Stomach smooth muscle (tissue), 2 donors: ENCODE data around the gene RIN3.

Experiments
- H3K27ac ChIP-seq: one replicate; pipeline ENCODE4 v1.7.0; 2013; ENCODE audit warnings: mild to moderate bottlenecking, low read length, inconsistent platforms
- H3K27me3 ChIP-seq, 2 donors: one replicate each; pipeline ENCODE4 v1.7.0; 2013; ENCODE audit warnings: low read length in 2 of 2; ENCODE audit not compliant: insufficient read depth in 2 of 2, control insufficient read depth in 1 of 2
- H3K36me3 ChIP-seq, 2 donors: one replicate each; pipeline ENCODE4 v1.7.0; 2013; ENCODE audit warnings: low read length in 2 of 2; ENCODE audit not compliant: control insufficient read depth in 2 of 2, insufficient read depth in 2 of 2
- H3K4me1 ChIP-seq: one replicate; pipeline ENCODE4 v1.7.0; 2013; ENCODE audit warnings: low read length; ENCODE audit not compliant: control insufficient read depth, insufficient read depth
- H3K4me3 ChIP-seq, 2 donors: one replicate each; pipeline ENCODE4 v1.7.0; 2013; ENCODE audit warnings: low read length in 2 of 2
- H3K9ac ChIP-seq, 2 donors: one replicate each; pipeline ENCODE4 v1.7.0; 2013; ENCODE audit warnings: low read length in 2 of 2, mild to moderate bottlenecking in 1 of 2
- H3K9me3 ChIP-seq, 2 donors: one replicate each; pipeline ENCODE4 v1.7.0; 2013; ENCODE audit warnings: low read length in 2 of 2; ENCODE audit not compliant: control insufficient read depth in 2 of 2
- donor health status: healthy.
- donor health status: Pancreatic carcinoma.

RIN3 gene

GRCh38 chr14:92581206-92581605, 67.6 kb downstream of the RIN3 start:
- no peak overlapping the region for H3K4me3 ChIP-seq
- H3K36me3 ChIP-seq = peaks cover 19 to 28% of the 10 kb centered on the region in 2 donors
- H3K9ac ChIP-seq = no peak overlapping the region
- peak overlapping the region; percentile 24 for H3K27ac ChIP-seq
- no peaks in the 10 kb centered on the region for H3K27me3 ChIP-seq
- peaks cover 22% of the 10 kb centered on the region for H3K4me1 ChIP-seq
- H3K9me3 ChIP-seq = no peaks in the 10 kb centered on the region

GRCh38 chr14:92581966-92582566, 68.5 kb downstream of the RIN3 start:
- H3K9ac ChIP-seq = no peak overlapping the region
- no peaks in the 10 kb centered on the region for H3K27me3 ChIP-seq
- peaks cover 29% of the 10 kb centered on the region for H3K4me1 ChIP-seq
- no peak overlapping the region for H3K4me3 ChIP-seq
- H3K36me3 ChIP-seq = peaks cover 16 to 26% of the 10 kb centered on the region in 2 donors
- H3K9me3 ChIP-seq = no peaks in the 10 kb centered on the region
- no peak overlapping the region for H3K27ac ChIP-seq

DNA sequence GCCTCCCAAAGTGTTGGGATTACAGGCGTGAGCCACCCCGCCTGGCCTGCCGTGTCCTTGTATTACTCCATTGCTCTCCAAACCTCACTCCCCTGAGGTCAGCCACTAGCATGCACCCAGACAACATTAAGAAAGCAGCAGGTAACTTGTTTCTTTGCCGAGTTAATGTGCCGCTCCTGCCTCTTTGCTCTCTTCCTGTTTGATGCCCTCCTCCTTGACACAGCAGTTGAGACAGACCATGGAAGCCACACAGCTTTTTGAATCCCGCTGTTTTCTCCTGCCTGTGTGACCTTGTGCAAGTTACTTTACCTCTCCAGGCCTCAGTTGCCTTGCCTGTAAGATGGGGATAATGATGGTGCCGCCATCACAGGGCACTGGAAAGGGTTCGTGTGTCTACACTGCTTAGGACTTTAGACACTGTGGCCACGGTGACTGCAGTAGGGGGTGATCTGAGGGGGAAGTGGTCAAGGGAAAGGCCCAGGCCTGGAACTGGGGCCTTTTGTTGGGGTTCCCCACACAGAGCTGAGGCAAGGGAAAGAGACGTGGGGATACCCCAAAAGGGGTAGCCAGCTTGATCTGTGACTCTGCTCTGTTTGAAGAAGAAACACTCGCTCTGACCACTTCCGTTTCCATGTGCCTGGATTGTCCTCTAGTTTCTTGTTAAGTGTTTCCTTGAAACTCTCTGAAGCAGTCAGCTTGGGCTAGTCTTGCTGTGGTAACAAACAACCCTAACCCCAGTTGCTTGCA, 69.3 kb downstream of the RIN3 start:
- H3K9me3 ChIP-seq = no peaks in the 10 kb centered on the region
- no peaks in the 10 kb centered on the region for H3K27me3 ChIP-seq
- no peak overlapping the region for H3K4me3 ChIP-seq
- no peak overlapping the region for H3K9ac ChIP-seq
- H3K4me1 ChIP-seq = peaks cover 33% of the 10 kb centered on the region
- peak overlapping the region; percentile 11 for H3K27ac ChIP-seq
- peaks cover 8 to 23% of the 10 kb centered on the region in 2 donors for H3K36me3 ChIP-seq

- no peak overlapping the region for H3K4me3 ChIP-seq
- H3K36me3 ChIP-seq = peaks cover 3 to 23% of the 10 kb centered on the region in 2 donors
- no peak overlapping the region for H3K9ac ChIP-seq
- H3K9me3 ChIP-seq = no peaks in the 10 kb centered on the region
- peak overlapping the region; percentile 46 for H3K27ac ChIP-seq
- no peaks in the 10 kb centered on the region for H3K27me3 ChIP-seq
- H3K4me1 ChIP-seq = peaks cover 38% of the 10 kb centered on the region
Observed at GRCh38 chr14:92584220-92584619, 70.6 kb downstream of the RIN3 start.

GRCh38 chr14:92584816-92585215, 71.2 kb downstream of the RIN3 start:
- H3K9ac ChIP-seq = no peak overlapping the region
- H3K27ac ChIP-seq = peak overlapping the region; percentile 89
- H3K4me1 ChIP-seq = peaks cover 43% of the 10 kb centered on the region
- H3K27me3 ChIP-seq = no peaks in the 10 kb centered on the region
- no peak overlapping the region for H3K4me3 ChIP-seq
- H3K9me3 ChIP-seq = no peaks in the 10 kb centered on the region
- peaks cover under 1 to 20% of the 10 kb centered on the region in 2 donors for H3K36me3 ChIP-seq

- no peaks in the 10 kb centered on the region for H3K27me3 ChIP-seq
- H3K9me3 ChIP-seq = no peaks in the 10 kb centered on the region
- H3K9ac ChIP-seq = no peak overlapping the region
- H3K4me3 ChIP-seq = peak overlapping the region in 1 of 2 donors; percentile 44
- peaks cover 49% of the 10 kb centered on the region for H3K4me1 ChIP-seq
- peak overlapping the region; percentile 89 for H3K27ac ChIP-seq
- peaks cover 0 to 15% of the 10 kb centered on the region in 2 donors for H3K36me3 ChIP-seq
Observed at GRCh38 chr14:92585981-92586937, 72.7 kb downstream of the RIN3 start.

DNA sequence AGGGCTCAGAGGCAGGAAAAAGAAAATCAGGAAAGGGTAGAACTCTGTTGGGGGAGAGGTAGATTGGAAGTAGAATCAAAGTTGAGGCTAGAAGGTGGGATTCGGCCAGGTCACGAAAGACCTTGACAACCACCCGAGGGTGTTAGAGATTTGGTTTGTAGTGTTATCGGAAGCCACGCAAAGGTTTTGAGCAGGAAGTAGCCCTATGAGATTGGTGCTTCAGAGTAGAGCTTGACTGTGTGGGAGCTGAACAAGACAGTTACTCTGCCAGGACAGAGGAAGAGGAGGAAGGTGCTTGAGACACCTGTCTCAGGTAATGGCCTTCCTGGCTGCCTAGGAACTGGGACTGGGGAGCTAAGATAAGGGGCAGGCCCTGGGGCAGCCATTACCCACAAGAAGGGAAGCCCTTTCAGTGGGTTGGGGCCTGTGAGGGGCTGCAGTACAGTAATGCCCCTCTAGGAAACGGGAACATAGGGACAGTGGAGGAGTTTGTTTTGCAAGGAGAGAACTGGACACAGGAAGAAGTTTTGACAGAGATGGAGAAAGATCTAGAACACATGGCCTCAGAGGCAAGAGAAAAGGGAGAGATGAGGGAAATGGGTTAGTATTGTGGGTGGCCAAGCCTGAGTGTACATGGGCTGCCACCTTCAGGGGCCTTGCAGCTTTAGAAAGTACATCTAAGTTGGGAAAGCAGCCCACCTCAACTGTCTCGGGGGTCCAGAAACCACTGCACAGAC, 73.5 kb downstream of the RIN3 start:
- peak overlapping the region in 1 of 2 donors; percentile 29 for H3K9ac ChIP-seq

GRCh38 chr14:92587700-92588085, 74.1 kb downstream of the RIN3 start:
- Histone ChIP-seq H3K9ac (no peak overlapping the region), H3K36me3 (peaks cover 0 to 10% of the 10 kb centered on the region in 2 donors), H3K27ac (peak overlapping the region; percentile 89), H3K4me1 (peaks cover 49% of the 10 kb centered on the region), H3K9me3 (no peaks in the 10 kb centered on the region), H3K4me3 (no peak overlapping the region), H3K27me3 (no peaks in the 10 kb centered on the region)

More for the DNA sequence above, 73.5 kb downstream of the RIN3 start:
- peaks cover 49% of the 10 kb centered on the region for H3K4me1 ChIP-seq
- peak overlapping the region; percentile 89 for H3K27ac ChIP-seq
- H3K4me3 ChIP-seq = peak overlapping the region in 1 of 2 donors; percentile 44
- peaks cover 0 to 11% of the 10 kb centered on the region in 2 donors for H3K36me3 ChIP-seq
- no peaks in the 10 kb centered on the region for H3K9me3 ChIP-seq
- H3K27me3 ChIP-seq = no peaks in the 10 kb centered on the region

DNA sequence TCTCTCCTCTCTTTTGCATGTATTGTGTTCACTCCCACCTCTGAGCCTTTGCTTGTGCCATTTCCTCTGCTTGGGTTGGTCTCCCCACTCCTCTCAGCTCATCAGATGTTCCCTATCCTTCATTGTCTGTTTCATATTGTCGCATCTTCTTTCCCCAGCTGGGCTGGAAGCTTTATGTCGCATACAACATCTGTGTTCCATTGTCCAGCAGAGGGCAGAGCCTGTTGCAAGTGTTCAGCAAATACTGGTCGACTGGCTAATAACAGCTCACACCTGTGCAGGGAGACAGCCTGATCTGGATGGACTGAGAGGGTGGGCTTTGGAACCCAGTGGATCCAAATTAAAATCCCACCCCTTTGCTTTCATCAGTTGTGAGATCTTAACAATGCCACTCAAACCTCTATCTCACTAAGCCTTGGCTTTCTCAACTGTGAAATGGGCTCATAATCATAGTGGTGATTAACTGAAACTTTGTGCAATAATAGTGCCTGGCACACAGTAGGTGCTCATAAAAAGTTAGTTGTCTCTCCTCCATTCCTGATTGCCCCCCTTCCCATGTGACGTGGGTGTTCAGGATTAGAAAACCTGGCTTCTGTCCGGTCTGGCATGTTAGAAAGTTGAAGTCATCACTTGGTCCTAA, 75.8 kb downstream of the RIN3 start:
- peak overlapping the region; percentile 62 for H3K27ac ChIP-seq
- peak overlapping the region in 1 of 2 donors; percentile 5 for H3K4me3 ChIP-seq
- H3K9ac ChIP-seq = no peak overlapping the region
- no peaks in the 10 kb centered on the region for H3K36me3 ChIP-seq
- no peaks in the 10 kb centered on the region for H3K27me3 ChIP-seq
- no peaks in the 10 kb centered on the region for H3K9me3 ChIP-seq
- peaks cover 49% of the 10 kb centered on the region for H3K4me1 ChIP-seq
